RWPE2 (cell line): ENCODE data around the gene OR5AR1.

Experiments
- ATAC-seq: fragments of 200-7000 bp; cut with Tn5 transposase; 3 replicates; pipeline ENCODE4 v1.9.1; 2021; ENCODE audit warnings: low read depth
- DNase-seq: peaks from one replicate; pipeline ENCODE4 v3.0.0-alpha.2; 2020; ENCODE audit warnings: low spot score
- H3K27ac ChIP-seq: fragments of 450-650 bp; 2 replicates; pipeline ENCODE4 v1.5.1; 2017; ENCODE audit warnings: mild to moderate bottlenecking; ENCODE audit not compliant: poor library complexity, severe bottlenecking
- H3K27me3 ChIP-seq: fragments of 250-450 bp; sonication (Bioruptor Pico); 2 replicates; pipeline ENCODE4 v1.5.1; 2021; ENCODE audit warnings: mild to moderate bottlenecking, moderate library complexity; ENCODE audit not compliant: insufficient read depth, poor library complexity, severe bottlenecking
- H3K36me3 ChIP-seq: fragments of 250-450 bp; sonication (Bioruptor Pico); 2 replicates; pipeline ENCODE4 v1.5.1; 2020; ENCODE audit warnings: low read depth, mild to moderate bottlenecking, moderate library complexity
- H3K4me1 ChIP-seq: fragments of 250-450 bp; sonication (Bioruptor Pico); 2 replicates; pipeline ENCODE4 v1.5.1; 2021; ENCODE audit warnings: mild to moderate bottlenecking, moderate library complexity; ENCODE audit not compliant: insufficient read depth, poor library complexity, severe bottlenecking
- H3K4me3 ChIP-seq: fragments of 250-450 bp; sonication (Bioruptor Pico); 2 replicates; pipeline ENCODE4 v1.5.1; 2021; ENCODE audit warnings: mild to moderate bottlenecking, moderate library complexity; ENCODE audit not compliant: severe bottlenecking
- H3K9me3 ChIP-seq: fragments of 250-450 bp; sonication (Bioruptor Pico); 2 replicates; pipeline ENCODE4 v1.5.1; 2021; ENCODE audit warnings: mild to moderate bottlenecking, moderate library complexity; ENCODE audit not compliant: severe bottlenecking
- CTCF ChIP-seq: fragments of 450-650 bp; IDR thresholded peaks from one replicate; pipeline ENCODE4 v1.5.1; 2017; ENCODE audit warnings: mild to moderate bottlenecking, moderate library complexity; ENCODE audit not compliant: poor library complexity, severe bottlenecking

The OR5AR1 gene

GRCh38 chr11:56663386-56663785 lies at the start of gene OR5AR1:
Gene OR5AR1, plus strand, starts transcription at chr11:56663686. Its CDS starts 0 bp downstream, at chr11:56663686.
- H3K27ac ChIP-seq: no peak within 1 kb of the TSS
- no peaks in the 10 kb centered on the region for H3K27me3 ChIP-seq
- H3K9me3 ChIP-seq: no peaks in the 10 kb centered on the region
- no peak for TF ChIP-seq CTCF
- DNase-seq (no peak), ATAC-seq (no peak)
- no peaks in the 10 kb centered on the region for H3K36me3 ChIP-seq
- H3K4me3 ChIP-seq: no peak within 1 kb of the TSS
- H3K4me1 ChIP-seq: no peaks in the 10 kb centered on the region

DNA sequence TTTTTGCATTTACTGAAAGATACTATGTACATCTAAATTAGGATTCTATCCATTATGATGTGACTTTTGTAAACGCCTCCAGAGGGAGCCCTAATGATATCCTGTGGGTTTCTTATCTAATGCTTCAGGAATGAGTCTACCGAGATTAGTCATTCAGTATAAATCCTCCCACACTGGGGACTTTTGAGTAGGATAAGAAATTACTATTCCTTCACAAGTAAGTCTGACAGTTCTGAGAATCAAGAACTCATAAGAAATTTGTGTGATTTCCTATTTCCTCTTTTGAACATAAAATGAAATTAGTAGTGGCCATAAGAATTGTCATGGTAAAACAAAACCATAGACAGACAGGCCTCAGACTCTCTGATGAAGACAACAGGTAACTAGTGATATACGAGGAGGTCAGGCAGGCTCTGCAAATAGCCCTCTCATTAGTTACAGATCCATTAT lies 38.8 kb upstream of the OR5AR1 start:
- Histone ChIP-seq H3K36me3 (no peaks in the 10 kb centered on the region), H3K27ac (no peak overlapping the region), H3K4me1 (no peaks in the 10 kb centered on the region), H3K4me3 (no peak overlapping the region), H3K9me3 (no peaks in the 10 kb centered on the region), H3K27me3 (peaks cover 3% of the 10 kb centered on the region)
- DNase-seq (no peak), ATAC-seq (peak; percentile 96)
- peak; percentile 82 for TF ChIP-seq CTCF

- no peak overlapping the region for H3K27ac ChIP-seq
- TF ChIP-seq CTCF: no peak
- no peak for ATAC-seq
Observed at GRCh38 chr11:56625946-56626345, 37.5 kb upstream of the OR5AR1 start.

GRCh38 chr11:56632329-56632728 lies 31.2 kb upstream of the OR5AR1 start:
- H3K36me3 ChIP-seq: no peaks in the 10 kb centered on the region
- TF ChIP-seq CTCF: no peak
- no peak overlapping the region for H3K27ac ChIP-seq
- no peak for DNase-seq
- H3K27me3 ChIP-seq: no peaks in the 10 kb centered on the region
- no peak for ATAC-seq
- no peaks in the 10 kb centered on the region for H3K4me1 ChIP-seq
- no peaks in the 10 kb centered on the region for H3K9me3 ChIP-seq
- H3K4me3 ChIP-seq: no peak overlapping the region

More at GRCh38 chr11:56625946-56626345, 37.5 kb upstream of the OR5AR1 start:
- DNase-seq: no peak
- H3K4me3 ChIP-seq: no peak overlapping the region
- H3K36me3 ChIP-seq: no peaks in the 10 kb centered on the region
- H3K4me1 ChIP-seq: no peaks in the 10 kb centered on the region
- peaks cover 3% of the 10 kb centered on the region for H3K27me3 ChIP-seq
- no peaks in the 10 kb centered on the region for H3K9me3 ChIP-seq

DNA sequence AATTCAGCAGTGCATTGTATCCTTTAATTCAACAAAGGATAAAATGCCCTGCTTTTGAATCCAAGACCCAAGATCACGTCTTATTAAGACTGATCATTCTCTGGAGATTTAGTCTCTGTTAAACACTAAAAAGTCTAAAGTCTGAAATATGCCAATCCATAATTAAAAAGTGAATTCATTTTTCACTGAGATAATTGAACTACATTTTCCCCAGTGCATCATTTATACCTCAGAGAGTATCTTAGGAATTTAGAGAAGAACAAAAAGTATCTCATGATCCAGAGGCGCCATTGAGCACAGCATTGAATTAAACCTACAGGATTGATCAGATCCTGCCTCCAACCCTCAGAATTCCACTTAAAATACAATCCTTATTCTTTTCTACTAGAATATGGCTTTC lies 26.6 kb upstream of the OR5AR1 start:
- no peaks in the 10 kb centered on the region for H3K9me3 ChIP-seq
- no peak for DNase-seq
- no peak overlapping the region for H3K27ac ChIP-seq
- H3K4me1 ChIP-seq: no peaks in the 10 kb centered on the region
- TF ChIP-seq CTCF: no peak
- no peak overlapping the region for H3K4me3 ChIP-seq
- no peak for ATAC-seq
- H3K36me3 ChIP-seq: no peaks in the 10 kb centered on the region
- H3K27me3 ChIP-seq: no peaks in the 10 kb centered on the region
